Smooth muscle cell (in vitro differentiated cells): ENCODE data around the gene LINS1. TPM values are rescaled to one million over a fixed set of nuclear protein-coding genes. Genes with fewer than 3 reads are reported as not detected.

ENCODE experiments used
- DNase-seq: peaks from one replicate; lab custom pipeline; 2025; ENCODE audit not compliant: unreplicated experiment; lab: John Stamatoyannopoulos, UW
- H2AFZ ChIP-seq: fragments of 200-600 bp; sonication (generic); 2 replicates; pipeline ENCODE4 v1.6.0; 2016; ENCODE audit warnings: antibody characterized with exemption, low read depth, mild to moderate bottlenecking
- H3F3A ChIP-seq: fragments of 200-600 bp; sonication (generic); 2 replicates; pipeline ENCODE4 v1.6.0; 2017; ENCODE audit warnings: antibody characterized with exemption, low read depth
- H3K27ac ChIP-seq: fragments of 200-600 bp; sonication (generic); 2 replicates; pipeline ENCODE4 v1.5.1; 2016; ENCODE audit warnings: low read depth, mild to moderate bottlenecking
- H3K27me3 ChIP-seq: fragments of 200-600 bp; sonication (generic); 2 replicates; pipeline ENCODE4 v1.6.1; 2016; ENCODE audit warnings: low read depth, mild to moderate bottlenecking
- H3K36me3 ChIP-seq: fragments of 200-600 bp; sonication (generic); 2 replicates; pipeline ENCODE4 v1.5.1; 2016; ENCODE audit warnings: low read depth
- H3K4me1 ChIP-seq: fragments of 200-600 bp; sonication (generic); 2 replicates; pipeline ENCODE4 v1.5.1; 2016; ENCODE audit warnings: low read depth
- H3K4me2 ChIP-seq: fragments of 200-600 bp; sonication (generic); 2 replicates; pipeline ENCODE4 v1.6.0; 2016; ENCODE audit warnings: mild to moderate bottlenecking
- H3K4me3 ChIP-seq: fragments of 200-600 bp; sonication (generic); 2 replicates; pipeline ENCODE4 v1.5.1; 2016; ENCODE audit warnings: mild to moderate bottlenecking
- H3K79me2 ChIP-seq: fragments of 200-600 bp; sonication (generic); 2 replicates; pipeline ENCODE4 v1.6.0; 2016; ENCODE audit warnings: low read depth, mild to moderate bottlenecking
- H3K9ac ChIP-seq: fragments of 200-600 bp; sonication (generic); 2 replicates; pipeline ENCODE4 v1.6.0; 2016; ENCODE audit warnings: low read depth
- H3K9me3 ChIP-seq: fragments of 200-600 bp; sonication (generic); replicated peaks from 2 replicates; pipeline ENCODE4 v1.5.1; 2016; ENCODE audit warnings: low read depth
- H4K20me1 ChIP-seq: fragments of 200-600 bp; sonication (generic); 2 replicates; pipeline ENCODE4 v1.6.0; 2016; ENCODE audit warnings: low read depth
- WGBS: methylation state at CpG from one replicate; pipeline ENCODE4 v1.1.7; 2016; ENCODE audit warnings: low lambda C conversion rate; 5-methylcytosine and 5-hydroxymethylcytosine counted together
- polyA plus RNA-seq: library from polyadenylated mRNA; unstranded; fragments of >200 nt; fragmentation: Nextera tagmentation; extraction: Ambion mirVana; gene quantifications from 2 replicates; pipeline ENCODE4 v1.2.1, GENCODE V29; 2016
- total RNA-seq: library from RNA; depleted of rRNA; stranded (reverse); fragments of >200 nt; gene quantifications from 2 replicates; pipeline ENCODE4 v1.2.3, GENCODE V29; 2014
- TF ChIP-seq, protein P1 (sequence below): fragments of 200-600 bp; sonication (generic); IDR thresholded peaks from 2 replicates; pipeline ENCODE4 v1.5.1; 2017; ENCODE audit warnings: borderline replicate concordance, mild to moderate bottlenecking, antibody characterized with exemption; ENCODE audit not compliant: insufficient read depth, poor library complexity, severe bottlenecking

The LINS1 gene
- total and polyA plus RNA-seq, 2 experiments from 2014 or later: 6.0 to 9.2 TPM

DNA sequence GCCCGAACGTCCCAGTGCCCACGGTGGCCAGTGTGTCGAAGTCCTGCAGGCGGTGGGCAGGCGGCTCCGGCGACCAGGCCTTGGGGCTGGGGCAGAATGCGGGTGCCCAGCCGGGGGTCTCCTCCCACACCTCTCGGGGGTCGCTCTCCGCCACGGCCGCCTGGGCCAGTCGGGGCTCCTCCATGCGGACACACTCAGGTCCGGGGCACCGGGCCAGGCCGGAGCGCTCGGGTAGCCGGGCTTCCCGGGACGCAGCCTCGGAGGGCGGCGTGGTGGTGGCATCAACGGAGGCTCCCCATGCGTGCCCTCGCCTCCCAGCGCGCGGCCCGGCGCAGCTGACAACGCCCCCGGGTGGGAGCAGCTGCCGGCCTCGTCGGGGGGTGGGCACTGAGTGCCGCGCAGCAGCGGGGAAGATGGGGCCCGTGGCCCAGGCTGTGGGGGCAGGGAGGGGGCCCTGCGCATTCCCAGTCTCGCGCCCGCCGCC, 43.2 kb downstream of the LINS1 start:
- H2AFZ ChIP-seq: no peak overlapping the region
- H3K4me3 ChIP-seq: no peak overlapping the region
- H3F3A ChIP-seq: no peaks in the 10 kb centered on the region
- no peak overlapping the region for H3K4me2 ChIP-seq
- no peaks in the 10 kb centered on the region for H3K79me2 ChIP-seq
- no peaks in the 10 kb centered on the region for H4K20me1 ChIP-seq
- no peaks in the 10 kb centered on the region for H3K27me3 ChIP-seq
- no peaks in the 10 kb centered on the region for H3K36me3 ChIP-seq
- H3K4me1 ChIP-seq: no peaks in the 10 kb centered on the region
- H3K9ac ChIP-seq: no peak overlapping the region
- 95% methylated on average over 39 of the region's 50 CpGs for WGBS
- TF ChIP-seq, protein P1, sequence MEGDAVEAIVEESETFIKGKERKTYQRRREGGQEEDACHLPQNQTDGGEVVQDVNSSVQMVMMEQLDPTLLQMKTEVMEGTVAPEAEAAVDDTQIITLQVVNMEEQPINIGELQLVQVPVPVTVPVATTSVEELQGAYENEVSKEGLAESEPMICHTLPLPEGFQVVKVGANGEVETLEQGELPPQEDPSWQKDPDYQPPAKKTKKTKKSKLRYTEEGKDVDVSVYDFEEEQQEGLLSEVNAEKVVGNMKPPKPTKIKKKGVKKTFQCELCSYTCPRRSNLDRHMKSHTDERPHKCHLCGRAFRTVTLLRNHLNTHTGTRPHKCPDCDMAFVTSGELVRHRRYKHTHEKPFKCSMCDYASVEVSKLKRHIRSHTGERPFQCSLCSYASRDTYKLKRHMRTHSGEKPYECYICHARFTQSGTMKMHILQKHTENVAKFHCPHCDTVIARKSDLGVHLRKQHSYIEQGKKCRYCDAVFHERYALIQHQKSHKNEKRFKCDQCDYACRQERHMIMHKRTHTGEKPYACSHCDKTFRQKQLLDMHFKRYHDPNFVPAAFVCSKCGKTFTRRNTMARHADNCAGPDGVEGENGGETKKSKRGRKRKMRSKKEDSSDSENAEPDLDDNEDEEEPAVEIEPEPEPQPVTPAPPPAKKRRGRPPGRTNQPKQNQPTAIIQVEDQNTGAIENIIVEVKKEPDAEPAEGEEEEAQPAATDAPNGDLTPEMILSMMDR: no peak
- no peaks in the 10 kb centered on the region for H3K9me3 ChIP-seq
- no peak overlapping the region for H3K27ac ChIP-seq
- DNase-seq: no peak

GRCh38 chr15:100553468-100553867, 48.5 kb downstream of the LINS1 start:
- H3K27me3 ChIP-seq: no peaks in the 10 kb centered on the region
- no peaks in the 10 kb centered on the region for H4K20me1 ChIP-seq
- TF ChIP-seq, protein P1: no peak
- H3K9me3 ChIP-seq: peaks cover 5% of the 10 kb centered on the region
- no peak overlapping the region for H3K4me3 ChIP-seq
- DNase-seq: no peak
- no peak overlapping the region for H2AFZ ChIP-seq
- no peaks in the 10 kb centered on the region for H3K36me3 ChIP-seq
- no peak overlapping the region for H3K4me2 ChIP-seq
- H3K9ac ChIP-seq: no peak overlapping the region
- H3K27ac ChIP-seq: no peak overlapping the region
- WGBS: 95% methylated on average over 16 of the region's 16 CpGs
- no peaks in the 10 kb centered on the region for H3F3A ChIP-seq
- H3K4me1 ChIP-seq: no peaks in the 10 kb centered on the region
- no peaks in the 10 kb centered on the region for H3K79me2 ChIP-seq

GRCh38 chr15:100547961-100548360, 54.0 kb downstream of the LINS1 start:
- H3K4me2 ChIP-seq: no peak overlapping the region
- no peak overlapping the region for H3K27ac ChIP-seq
- no peaks in the 10 kb centered on the region for H3K27me3 ChIP-seq
- H3K79me2 ChIP-seq: no peaks in the 10 kb centered on the region
- no peak for DNase-seq
- TF ChIP-seq, protein P1: no peak
- H3F3A ChIP-seq: no peaks in the 10 kb centered on the region
- H3K4me1 ChIP-seq: no peaks in the 10 kb centered on the region
- no peak overlapping the region for H2AFZ ChIP-seq
- H3K9me3 ChIP-seq: no peaks in the 10 kb centered on the region
- H4K20me1 ChIP-seq: no peaks in the 10 kb centered on the region
- no peak overlapping the region for H3K9ac ChIP-seq
- 84% methylated on average over 5 of the region's 5 CpGs for WGBS
- H3K4me3 ChIP-seq: no peak overlapping the region
- no peaks in the 10 kb centered on the region for H3K36me3 ChIP-seq

DNA sequence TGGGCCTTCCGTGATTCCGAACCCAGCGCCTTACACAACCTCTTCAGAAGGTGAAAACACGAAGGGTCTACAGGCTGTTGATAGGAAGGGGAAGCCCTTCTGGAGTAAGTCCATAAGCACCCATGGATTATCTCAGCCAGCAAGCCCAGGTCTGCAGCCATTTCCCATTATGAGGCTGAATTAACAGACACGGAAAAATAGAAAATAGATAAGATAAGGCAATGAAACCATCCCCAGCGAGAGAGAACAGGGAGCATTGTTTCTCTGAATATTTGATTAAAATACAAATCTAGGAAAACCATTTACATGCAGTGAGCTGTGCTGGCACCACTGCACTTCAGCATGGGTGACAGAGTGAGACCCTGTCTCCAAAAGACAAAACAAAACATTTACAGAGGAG, 57.0 kb downstream of the LINS1 start:
- Histone ChIP-seq H3K4me2 (no peak overlapping the region), H3K9me3 (no peaks in the 10 kb centered on the region), H3K9ac (no peak overlapping the region), H3F3A (no peaks in the 10 kb centered on the region), H3K4me1 (no peaks in the 10 kb centered on the region), H3K27me3 (no peaks in the 10 kb centered on the region), H4K20me1 (no peaks in the 10 kb centered on the region), H3K4me3 (no peak overlapping the region), H3K27ac (no peak overlapping the region), H3K36me3 (no peaks in the 10 kb centered on the region), H2AFZ (no peak overlapping the region), H3K79me2 (no peaks in the 10 kb centered on the region)
- DNase-seq: no peak
- TF ChIP-seq, protein P1: no peak
- 78% methylated on average over 6 of the region's 6 CpGs for WGBS
